Spleen (tissue), 11 donors: ENCODE data around the gene CD209. TPM values are rescaled to one million over a fixed set of nuclear protein-coding genes. Genes with fewer than 3 reads are reported as not detected.

Experiments
- DNase-seq: peaks from one replicate; pipeline ENCODE4 v3.0.0-alpha.2; 2020
- H3K27ac ChIP-seq, 8 donors: fragments of 200-600 bp; sonication (generic) in 7 of 8; 1 replicate in 4 of 8; 2 replicates in 4 of 8; pipeline versions ENCODE4 v1.5.0 to v1.8.0; 2016 to 2021; ENCODE audit warnings: inconsistent platforms in 4 of 8, mild to moderate bottlenecking in 4 of 8, moderate library complexity in 1 of 8
- H3K27me3 ChIP-seq, 7 donors: fragments of 200-600 bp; sonication (generic) in 6 of 7; replicated peaks in 1 of 7; 1 replicate in 4 of 7; 2 replicates in 3 of 7; pipeline versions ENCODE4 v1.5.0 to v1.8.0; 2016 to 2021; ENCODE audit warnings: inconsistent platforms in 3 of 7, mild to moderate bottlenecking in 1 of 7
- H3K36me3 ChIP-seq, 6 donors: fragments of 200-600 bp; sonication (generic) in 5 of 6; 1 replicate in 4 of 6; 2 replicates in 2 of 6; pipeline versions ENCODE4 v1.5.0 to v1.8.0; 2016 to 2021; ENCODE audit warnings: inconsistent platforms in 2 of 6
- H3K4me1 ChIP-seq, 6 donors: fragments of 200-600 bp; sonication (generic) in 5 of 6; 1 replicate in 3 of 6; 2 replicates in 3 of 6; pipeline versions ENCODE4 v1.5.0 to v1.8.0; 2016 to 2021; ENCODE audit warnings: inconsistent platforms in 3 of 6
- H3K4me3 ChIP-seq, 8 donors: fragments of 200-600 bp; sonication (generic) in 7 of 8; 1 replicate in 4 of 8; 2 replicates in 4 of 8; pipeline versions ENCODE4 v1.5.0 to v1.8.0; 2016 to 2021; ENCODE audit warnings: inconsistent platforms in 4 of 8, mild to moderate bottlenecking in 4 of 8, moderate library complexity in 2 of 8
- H3K9me3 ChIP-seq, 8 donors: fragments of 200-600 bp; sonication (generic) in 7 of 8; 1 replicate in 4 of 8; 2 replicates in 4 of 8; pipeline versions ENCODE4 v1.5.0 to v1.8.0; 2016 to 2021; ENCODE audit warnings: inconsistent platforms in 4 of 8
- CTCF ChIP-seq, 11 experiments: fragments of 200-600 bp in 7 of 11; fragments of 450-650 bp in 4 of 11; sonication (generic) in 4 of 11; IDR thresholded peaks in 8 of 11; conservative IDR thresholded peaks in 3 of 11; 1 replicate in 7 of 11; 2 replicates in 4 of 11; pipeline versions ENCODE4 v1.4.0 to v1.8.0; 2016 to 2021; ENCODE audit warnings: antibody characterized with exemption in 11 of 11, inconsistent platforms in 4 of 11, mild to moderate bottlenecking in 1 of 11
- POLR2A ChIP-seq, 3 donors: fragments of 450-650 bp; IDR thresholded peaks; one replicate each; pipeline ENCODE4 v1.5.1; 2017; ENCODE audit warnings: antibody characterized with exemption in 3 of 3, mild to moderate bottlenecking in 1 of 3
- POLR2AphosphoS5 ChIP-seq, 3 donors: sonication (generic); formaldehyde crosslinking; IDR thresholded peaks; one replicate each; pipeline ENCODE4 v1.5.1; 2017; ENCODE audit warnings: antibody characterized with exemption in 3 of 3
- WGBS, 5 donors: extraction: QIAGEN DNeasy Blood & Tissue Kit in 3 of 5; methylation state at CpG; one replicate each; pipeline versions ENCODE4 v1.1.5 to v1.1.7; 2013 to 2018; 5-methylcytosine and 5-hydroxymethylcytosine counted together
- intact Hi-C: fragments of 100-400 bp; cut with DNase I; formaldehyde crosslinking; loops from one replicate; pipeline ENCODE4 v1.15.0; 2023; ENCODE audit warnings: low total_unique reads
- polyA plus RNA-seq, 3 donors: library from polyadenylated mRNA; stranded (reverse); fragments of 200-250 nt; gene quantifications; one replicate each; pipeline ENCODE4 v1.2.1, GENCODE V29; 2013
- total RNA-seq, 7 donors: library from RNA; depleted of rRNA in 3 of 7; stranded (reverse); fragments of >200 nt in 3 of 7; fragmentation: NEBNext Ultra II Directional in 4 of 7; extraction: Animal tissue kit (Norgen Biotek cat#: 25700) in 4 of 7; gene quantifications; one replicate each; pipeline versions ENCODE4 v1.1.0 to v1.2.1, GENCODE V29; 2016 to 2021
- donor health status: healthy with polysubstance abuse.
- donor health status: DM: no; HTN: no; CAD: no; lungs with moderate emphysema.
- donor health status: DM: no; HTN: no; CAD: no.
- donor health status: Bipolar disorder and iron deficiency.
- donor health status: healthy.
- donor health status: DM: no; HTN: no; CAD: no.
- donor health status: DM: yes; HTN: yes; CAD: no.

The CD209 gene
- total and polyA plus RNA-seq, 10 donors: 0.42 to 22.2 (median 1.5) TPM

- Histone ChIP-seq H3K9me3 (no peaks in the 10 kb centered on the region), H3K4me3 (no peak overlapping the region), H3K27me3 (no peaks in the 10 kb centered on the region), H3K4me1 (peaks cover 20 to 91% (median 58%) of the 10 kb centered on the region in 6 donors), H3K36me3 (no peaks in the 10 kb centered on the region), H3K27ac (peak overlapping the region in 2 of 8 donors; percentile 54 to 59)
- no peak for DNase-seq
- intact Hi-C loops: no loop called here
- 57 to 77% (median 71%) methylated on average over 5 of the region's 5 CpGs for WGBS, 5 donors
- TF ChIP-seq CTCF (IDR thresholded peaks at IDR 0.05 in 8 of 11, conservative IDR thresholded peaks at IDR 0.05 in 3 of 11): no peak
- TF ChIP-seq POLR2AphosphoS5 (IDR thresholded peaks at IDR 0.05): no peak
- TF ChIP-seq POLR2A (IDR thresholded peaks at IDR 0.05): no peak
Measured at GRCh38 chr19:7710616-7711015, 36.7 kb downstream of the CD209 start.

GRCh38 chr19:7709932-7710460 is 37.3 kb downstream of the CD209 start:
- Histone ChIP-seq H3K27ac (peak overlapping the region in 2 of 8 donors; percentile 54 to 59), H3K9me3 (no peaks in the 10 kb centered on the region), H3K36me3 (no peaks in the 10 kb centered on the region), H3K4me3 (no peak overlapping the region), H3K4me1 (peaks cover 26 to 91% (median 60%) of the 10 kb centered on the region in 6 donors), H3K27me3 (no peaks in the 10 kb centered on the region)
- WGBS, 5 donors: 66 to 78% (median 72%) methylated on average over 10 of the region's 10 CpGs
- TF ChIP-seq POLR2A (IDR thresholded peaks at IDR 0.05): no peak
- no peak for DNase-seq
- intact Hi-C loops: no loop called here

GRCh38 chr19:7706955-7707456 is 40.3 kb downstream of the CD209 start:
- H3K27ac ChIP-seq: peak overlapping the region; percentile 27 to 94 (median 86)
- intact Hi-C loops: no loop called here
- H3K36me3 ChIP-seq: no peaks in the 10 kb centered on the region
- DNase-seq: peak; percentile 78
- peaks cover 27 to 93% (median 76%) of the 10 kb centered on the region in 6 donors for H3K4me1 ChIP-seq
- no peaks in the 10 kb centered on the region for H3K27me3 ChIP-seq
- no peaks in the 10 kb centered on the region for H3K9me3 ChIP-seq
- TF ChIP-seq POLR2AphosphoS5 (IDR thresholded peaks at IDR 0.05) (peak in 2 of 3 donors; percentile 28 to 41), CTCF (IDR thresholded peaks at IDR 0.05 in 8 of 11, conservative IDR thresholded peaks at IDR 0.05 in 3 of 11) (no peak)
- H3K4me3 ChIP-seq: no peak overlapping the region
- WGBS, 5 donors: 37 to 72% (median 63%) methylated on average over 7 to 8 of the region's 8 CpGs

GRCh38 chr19:7706188-7706954 is 41.0 kb downstream of the CD209 start:
- Histone ChIP-seq H3K36me3 (no peaks in the 10 kb centered on the region), H3K4me1 (peaks cover 27 to 97% (median 77%) of the 10 kb centered on the region in 6 donors), H3K9me3 (no peaks in the 10 kb centered on the region), H3K27ac (peak overlapping the region; percentile 64 to 94 (median 86)), H3K4me3 (peak overlapping the region in 2 of 8 donors; percentile 1 to 57), H3K27me3 (no peaks in the 10 kb centered on the region)
- TF ChIP-seq CTCF (IDR thresholded peaks at IDR 0.05 in 8 of 11, conservative IDR thresholded peaks at IDR 0.05 in 3 of 11): no peak
- no peak for TF ChIP-seq POLR2A (IDR thresholded peaks at IDR 0.05)
- TF ChIP-seq POLR2AphosphoS5 (IDR thresholded peaks at IDR 0.05): no peak
- intact Hi-C loops: no loop called here
- 54 to 72% (median 65%) methylated on average over 13 to 14 of the region's 14 CpGs for WGBS, 5 donors
- DNase-seq: peak; percentile 71
